ENCODE measurements around the gene PNPLA7. TPM values are rescaled to one million over a fixed set of nuclear protein-coding genes. Genes with fewer than 3 reads are reported as not detected.

Gene PNPLA7
- total RNA-seq, 1 donor: 11.6 TPM

- no peak for DNase-seq (ENCODE audit: low read depth in 2 of 3, low spot score in 2 of 3)
Measured at GRCh38 chr9:137497921-137498719, 52.1 kb downstream of the PNPLA7 start.

GRCh38 chr9:137496601-137497375, 53.4 kb downstream of the PNPLA7 start:
- no peak for DNase-seq (ENCODE audit: low read depth in 2 of 3, low spot score in 2 of 3)

- DNase-seq (ENCODE audit: low read depth in 2 of 3, low spot score in 2 of 3): no peak
Measured at GRCh38 chr9:137494550-137495351, 55.5 kb downstream of the PNPLA7 start.

- peak in 1 of 3 donors; percentile 10 for DNase-seq (ENCODE audit: low read depth in 2 of 3, low spot score in 2 of 3)
Measured at GRCh38 chr9:137494104-137494544, 56.1 kb downstream of the PNPLA7 start.

DNA sequence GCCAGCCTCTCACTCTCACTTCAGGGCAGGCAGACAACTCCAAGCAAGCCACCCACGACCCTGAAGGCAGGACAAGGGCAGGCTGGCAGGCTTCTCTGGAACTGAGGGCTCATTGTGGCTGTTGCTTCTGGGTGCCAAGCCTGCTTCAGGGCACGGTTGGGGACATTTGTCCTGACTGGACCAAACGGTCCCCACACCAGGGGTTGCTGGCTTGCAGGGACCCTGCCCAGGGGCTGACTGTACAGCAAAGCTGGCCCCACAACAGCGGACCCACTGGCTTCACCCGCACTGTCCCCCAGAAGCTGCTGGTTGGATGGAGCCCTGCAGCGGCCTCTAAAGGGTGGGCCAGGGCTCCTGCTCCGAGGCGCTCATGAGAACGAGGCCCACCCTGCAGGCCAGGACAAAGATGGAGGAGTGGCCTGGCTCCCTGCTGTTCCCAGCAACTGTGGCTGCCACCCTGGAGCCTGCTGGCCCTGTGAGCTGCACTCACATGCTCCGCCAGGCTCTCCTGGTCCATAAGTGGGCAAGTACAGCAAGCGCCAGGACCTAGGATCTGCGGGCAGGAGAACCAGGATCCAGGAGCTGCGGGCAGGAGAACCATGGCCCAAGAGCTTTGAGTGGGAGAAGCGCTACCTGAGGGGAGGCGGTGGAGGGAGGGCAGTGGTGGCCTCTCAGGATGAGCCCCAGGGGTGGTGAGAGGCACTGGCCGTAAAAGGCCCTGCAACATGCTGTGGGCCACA, 56.7 kb downstream of the PNPLA7 start:
- DNase-seq (ENCODE audit: low read depth in 2 of 3, low spot score in 2 of 3): no peak

- peak in 1 of 3 donors; percentile 36 for DNase-seq (ENCODE audit: low read depth in 2 of 3, low spot score in 2 of 3)
Measured at GRCh38 chr9:137492464-137493363, 57.5 kb downstream of the PNPLA7 start.

DNA sequence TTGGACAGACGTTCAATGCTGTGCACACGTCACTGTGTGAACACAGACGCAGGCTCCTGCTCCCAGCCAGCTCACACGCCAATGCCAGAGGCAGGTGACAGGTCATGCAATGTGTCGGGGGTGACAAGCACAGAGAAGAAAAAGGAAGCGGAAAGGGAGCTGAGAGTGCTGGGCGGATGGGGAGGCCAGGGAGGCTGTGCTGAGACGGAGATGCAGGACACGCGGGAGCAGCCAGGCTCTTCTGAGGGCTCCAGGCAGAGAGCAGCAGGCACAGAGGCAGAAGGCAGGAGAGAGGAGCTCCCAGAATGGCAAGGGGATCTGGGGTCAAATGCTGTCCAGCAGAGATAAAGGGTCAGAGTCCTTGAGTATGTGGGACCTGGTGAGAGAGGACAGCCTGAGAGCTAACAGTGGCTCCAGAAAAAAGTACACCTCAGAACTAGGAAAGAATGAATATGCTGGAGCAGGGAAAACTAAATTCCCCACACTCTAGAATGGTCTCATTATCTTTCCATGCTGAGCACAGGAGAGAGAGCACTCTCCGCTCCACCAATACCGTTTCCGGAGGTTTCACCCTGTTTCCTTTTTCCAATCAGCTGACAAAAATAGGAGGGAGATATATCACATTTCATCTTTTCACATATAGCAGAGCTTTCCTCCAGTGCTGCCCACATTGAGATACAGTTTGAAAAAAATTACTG, 58.3 kb downstream of the PNPLA7 start:
- DNase-seq (ENCODE audit: low read depth in 2 of 3, low spot score in 2 of 3): no peak

DNA sequence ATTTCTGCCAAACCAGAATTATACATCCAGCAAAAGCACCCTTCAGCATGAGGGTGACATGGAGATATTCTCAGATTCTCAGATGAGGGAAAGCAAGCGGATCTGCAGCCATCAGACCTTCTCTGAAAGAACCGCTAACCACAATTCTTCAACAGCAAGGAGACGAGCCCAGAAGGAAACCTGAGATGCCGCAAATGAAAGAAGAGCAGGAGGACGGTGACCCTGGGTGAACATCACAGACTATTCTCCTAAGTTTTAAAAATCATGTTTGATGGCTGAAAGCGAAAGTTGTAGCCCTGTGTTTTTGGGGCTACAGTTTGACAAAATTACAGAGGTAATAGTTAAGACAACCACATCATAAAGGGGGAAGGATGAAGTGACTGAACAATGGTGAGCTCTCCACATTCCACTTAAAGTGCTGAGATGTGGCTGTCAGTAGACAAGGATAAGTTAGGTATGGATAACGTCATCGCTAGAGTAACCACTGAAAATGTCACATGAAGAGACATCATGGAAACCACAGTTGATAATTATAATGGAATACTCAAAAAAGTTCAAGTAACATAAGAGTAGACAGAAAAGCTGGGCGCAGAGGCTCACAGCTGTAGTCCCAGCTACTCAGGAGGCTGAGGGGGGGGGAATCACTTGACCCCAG, 59.5 kb downstream of the PNPLA7 start:
- no peak for DNase-seq (ENCODE audit: low read depth in 2 of 3, low spot score in 2 of 3)

GRCh38 chr9:137488906-137489305, 61.3 kb downstream of the PNPLA7 start:
- no peak for DNase-seq (ENCODE audit: low read depth in 2 of 3, low spot score in 2 of 3)

DNA sequence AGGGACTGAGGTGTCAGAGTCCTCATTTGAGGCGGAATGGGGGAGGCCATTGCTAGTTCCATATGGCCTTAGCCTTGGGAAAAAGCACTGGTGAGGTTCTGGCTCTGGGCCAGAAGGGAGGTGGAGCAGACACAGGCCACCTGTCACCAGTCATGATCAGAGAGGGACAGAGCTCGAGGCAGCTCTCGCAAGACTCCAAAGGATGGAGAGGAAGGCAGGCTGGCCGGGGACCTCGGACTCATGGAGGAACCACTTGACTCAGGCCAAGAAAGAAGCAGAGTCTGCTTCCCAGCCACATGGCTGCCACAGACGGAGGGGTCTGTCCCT, 61.9 kb downstream of the PNPLA7 start:
- no peak for DNase-seq (ENCODE audit: low read depth in 2 of 3, low spot score in 2 of 3)

GRCh38 chr9:137487454-137488326, 62.5 kb downstream of the PNPLA7 start:
- no peak for DNase-seq (ENCODE audit: low read depth in 2 of 3, low spot score in 2 of 3)

DNA sequence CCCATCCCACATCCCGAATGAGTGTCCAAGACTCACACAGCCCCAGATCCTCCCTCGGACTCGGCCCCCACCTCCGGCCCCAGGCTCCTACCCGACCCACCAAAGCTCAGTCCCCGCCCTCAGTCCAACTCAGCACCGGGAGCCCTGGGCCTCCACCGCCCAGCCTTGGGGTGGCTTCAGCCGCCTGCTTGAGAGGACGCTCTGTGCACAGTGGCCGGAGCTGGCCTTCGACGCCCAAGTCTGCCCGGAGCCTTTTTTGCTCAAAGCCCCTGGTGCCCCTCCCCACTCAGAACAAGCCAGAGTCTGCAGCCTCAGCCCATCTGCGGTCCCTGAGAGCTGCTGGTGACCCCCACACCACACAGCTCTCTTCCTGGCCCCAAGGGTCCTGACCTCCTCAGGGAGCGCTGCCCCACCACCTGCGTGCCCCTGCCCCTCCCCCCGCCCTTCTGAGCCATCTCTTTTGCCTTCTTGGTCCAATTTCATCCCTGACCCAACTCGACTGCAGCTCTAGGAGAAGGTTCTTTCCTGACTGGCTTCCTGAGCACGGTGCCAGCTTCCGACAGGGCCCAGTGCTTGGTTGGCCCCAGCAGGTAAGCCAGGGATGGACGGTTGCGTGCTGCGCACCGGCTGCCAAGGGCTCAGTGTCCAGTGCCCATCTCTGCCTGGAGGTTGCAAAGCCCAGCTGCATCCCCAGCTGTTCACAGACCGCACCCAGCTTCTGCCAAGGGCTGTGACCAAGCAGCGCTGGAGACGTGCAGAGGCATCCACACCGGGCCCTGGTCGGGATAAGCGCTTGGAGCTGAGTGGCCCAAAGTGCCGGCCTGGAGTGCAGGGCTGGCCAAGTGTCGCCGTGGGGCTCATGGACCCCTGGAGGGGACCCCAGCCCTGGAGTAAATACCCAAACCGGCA, 63.4 kb downstream of the PNPLA7 start:
- no peak for DNase-seq (ENCODE audit: low read depth in 2 of 3, low spot score in 2 of 3)

DNA sequence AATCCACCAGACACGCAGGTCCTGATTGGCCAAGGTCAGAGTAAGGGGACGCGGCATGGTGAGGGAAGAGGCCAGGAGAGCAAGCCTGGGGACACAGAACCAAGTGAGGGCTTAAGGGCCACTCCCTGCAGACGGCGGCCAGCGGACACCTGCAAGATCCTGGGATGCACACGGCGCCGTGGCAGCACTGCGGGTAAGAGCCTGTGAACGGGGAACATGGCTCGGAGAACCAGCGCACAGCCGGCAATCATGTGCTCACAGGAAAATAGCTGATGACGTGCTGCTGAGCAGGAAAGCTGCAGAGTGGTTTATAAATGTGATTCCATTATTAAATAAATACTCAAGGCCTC, 64.1 kb downstream of the PNPLA7 start:
- DNase-seq (ENCODE audit: low read depth in 2 of 3, low spot score in 2 of 3): no peak

GRCh38 chr9:137485343-137486140, 64.7 kb downstream of the PNPLA7 start:
- DNase-seq (ENCODE audit: low read depth in 2 of 3, low spot score in 2 of 3): no peak

DNA sequence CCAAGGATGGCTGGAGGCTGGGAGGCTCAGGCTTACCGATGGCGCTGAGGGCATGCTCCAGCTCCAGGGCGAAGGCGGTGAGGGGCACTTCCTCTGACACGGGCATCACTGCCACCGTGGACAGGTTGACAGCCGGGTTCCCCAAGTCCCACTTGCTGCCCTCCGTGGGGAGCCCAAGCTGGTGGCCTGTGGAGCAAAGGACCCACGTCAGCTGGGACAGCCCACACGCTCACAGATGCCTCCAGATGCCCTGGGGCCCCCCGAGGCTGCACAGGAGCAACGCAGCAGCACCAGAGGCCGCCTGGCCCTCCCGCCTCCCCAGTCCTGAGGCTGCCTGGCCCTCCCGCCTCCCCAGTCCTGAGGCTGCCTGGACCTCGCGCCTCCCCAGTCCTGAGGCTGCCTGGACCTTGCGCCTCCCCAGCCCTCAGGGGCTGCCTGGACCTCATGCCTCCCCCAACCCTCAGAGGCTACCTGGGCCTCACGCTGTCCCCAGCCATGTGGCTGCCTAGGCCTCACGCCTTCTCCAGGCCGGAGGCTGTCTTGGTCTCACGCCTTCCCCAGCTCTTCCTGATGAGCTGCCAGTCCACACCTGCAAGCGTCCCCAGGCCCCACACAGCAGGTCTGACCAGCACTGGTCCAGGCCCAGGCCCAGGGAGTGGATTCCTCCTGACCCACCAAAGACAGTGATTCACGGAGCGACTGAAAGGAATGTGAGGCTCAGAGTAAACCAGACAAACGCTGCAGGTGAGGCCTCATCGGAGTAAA, 65.5 kb downstream of the PNPLA7 start:
- no peak for DNase-seq (ENCODE audit: low read depth in 2 of 3, low spot score in 2 of 3)
